Measurements from ENCODE around the gene GLI3. TPM values are rescaled to one million over a fixed set of nuclear protein-coding genes. Genes with fewer than 3 reads are reported as not detected.

GLI3 gene
- total RNA-seq, 1 experiment from 2014 or later = not detected

GRCh38 chr7:41928781-41929180 lies 308.2 kb downstream of the GLI3 start:
- TF ChIP-seq CTCF (conservative IDR thresholded peaks at IDR 0.05) (no peak), EZH2 (IDR thresholded peaks at IDR 0.05; ENCODE audit: low read depth) (no peak)
- no peaks in the 10 kb centered on the region for H4K20me1 ChIP-seq (ENCODE audit: insufficient read depth)
- H3K36me3 ChIP-seq (ENCODE audit: low read depth) = no peaks in the 10 kb centered on the region
- CTCF ChIA-PET = no interaction called here
- no peaks in the 10 kb centered on the region for H3F3A ChIP-seq (ENCODE audit: insufficient read depth, low read depth)
- no peak overlapping the region for H3K4me2 ChIP-seq
- no peaks in the 10 kb centered on the region for H3K27me3 ChIP-seq (ENCODE audit: insufficient read depth, low read depth)
- no peaks in the 10 kb centered on the region for H3K79me2 ChIP-seq (ENCODE audit: low read depth)
- POLR2A ChIA-PET (ENCODE audit: unreplicated experiment) = no interaction called here
- no peaks in the 10 kb centered on the region for H3K4me1 ChIP-seq (replicated peaks; ENCODE audit: insufficient read depth)
- no peaks in the 10 kb centered on the region for H3K9me2 ChIP-seq (ENCODE audit: insufficient read depth)
- no peak overlapping the region for H2AFZ ChIP-seq
- H3K27ac ChIP-seq = no peak overlapping the region
- H3K9me3 ChIP-seq (ENCODE audit: insufficient read depth, low read depth) = no peaks in the 10 kb centered on the region
- no TSS peak for BruUV-seq (replicated peaks)
- intact Hi-C loops (cut with micrococcal nuclease; ENCODE audit: unreplicated experiment) = no loop called here
- no peak for DNase-seq
- H3K4me3 ChIP-seq = no peak overlapping the region

DNA sequence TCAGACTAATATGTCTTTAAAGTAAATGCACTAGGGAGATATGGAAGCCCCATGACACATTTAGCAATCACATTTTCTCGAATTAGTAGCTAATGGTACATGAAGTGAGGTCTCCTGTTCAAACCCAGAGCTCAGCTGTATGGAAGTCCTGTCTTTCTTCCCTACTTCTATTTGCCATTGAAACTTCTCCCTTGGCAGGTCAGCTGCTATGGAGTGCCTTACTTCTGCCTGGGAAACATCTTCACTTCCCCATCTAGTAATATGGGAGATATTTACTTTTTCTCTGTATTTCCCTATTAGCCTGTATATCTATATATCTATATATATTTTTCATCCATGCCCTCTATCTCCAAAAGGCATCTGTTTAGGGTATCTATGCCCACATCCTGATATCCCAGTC lies 308.8 kb downstream of the GLI3 start:
- H3K9me2 ChIP-seq (ENCODE audit: insufficient read depth) = no peaks in the 10 kb centered on the region
- no TSS peak for BruUV-seq (replicated peaks)
- H4K20me1 ChIP-seq (ENCODE audit: insufficient read depth) = no peaks in the 10 kb centered on the region
- no peak overlapping the region for H3K4me2 ChIP-seq
- H3K27ac ChIP-seq = no peak overlapping the region
- intact Hi-C loops (cut with micrococcal nuclease; ENCODE audit: unreplicated experiment) = no loop called here
- DNase-seq = no peak
- H3K27me3 ChIP-seq (ENCODE audit: insufficient read depth, low read depth) = no peaks in the 10 kb centered on the region
- no peaks in the 10 kb centered on the region for H3K9me3 ChIP-seq (ENCODE audit: insufficient read depth, low read depth)
- H3K36me3 ChIP-seq (ENCODE audit: low read depth) = no peaks in the 10 kb centered on the region
- no peaks in the 10 kb centered on the region for H3F3A ChIP-seq (ENCODE audit: insufficient read depth, low read depth)
- no peak overlapping the region for H3K4me3 ChIP-seq
- POLR2A ChIA-PET (ENCODE audit: unreplicated experiment) = no interaction called here
- no peak overlapping the region for H2AFZ ChIP-seq
- H3K4me1 ChIP-seq (replicated peaks; ENCODE audit: insufficient read depth) = no peaks in the 10 kb centered on the region
- TF ChIP-seq EZH2 (IDR thresholded peaks at IDR 0.05; ENCODE audit: low read depth) (no peak), CTCF (conservative IDR thresholded peaks at IDR 0.05) (no peak)
- H3K79me2 ChIP-seq (ENCODE audit: low read depth) = no peaks in the 10 kb centered on the region
- CTCF ChIA-PET = no interaction called here

DNA sequence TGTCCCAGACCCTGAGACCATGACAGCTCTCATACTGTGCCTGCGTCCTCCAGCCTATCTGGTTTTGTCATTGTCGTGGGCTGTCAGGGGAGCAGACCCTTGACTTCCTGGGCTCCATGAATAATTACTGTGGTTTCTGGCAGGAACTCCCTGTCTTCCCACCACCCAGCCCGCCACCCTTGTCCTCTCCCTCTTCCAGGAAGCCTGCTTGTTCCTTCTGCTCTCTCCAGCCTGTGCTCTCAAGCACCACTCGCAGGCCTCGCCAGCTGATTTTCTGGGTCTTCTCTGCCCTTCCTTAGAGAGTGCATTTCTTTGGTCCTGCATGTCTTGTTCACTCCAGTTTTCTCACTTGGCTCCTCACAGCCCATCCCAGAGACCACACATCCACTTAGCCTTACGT lies 309.6 kb downstream of the GLI3 start:
- Histone ChIP-seq H3K4me3 (no peak overlapping the region), H3K36me3 (ENCODE audit: low read depth) (no peaks in the 10 kb centered on the region), H3K27me3 (ENCODE audit: insufficient read depth, low read depth) (no peaks in the 10 kb centered on the region), H3K4me2 (no peak overlapping the region), H3K9me3 (ENCODE audit: insufficient read depth, low read depth) (no peaks in the 10 kb centered on the region), H3F3A (ENCODE audit: insufficient read depth, low read depth) (no peaks in the 10 kb centered on the region), H3K4me1 (replicated peaks; ENCODE audit: insufficient read depth) (no peaks in the 10 kb centered on the region), H2AFZ (no peak overlapping the region), H3K79me2 (ENCODE audit: low read depth) (no peaks in the 10 kb centered on the region), H3K27ac (no peak overlapping the region), H4K20me1 (ENCODE audit: insufficient read depth) (no peaks in the 10 kb centered on the region), H3K9me2 (ENCODE audit: insufficient read depth) (no peaks in the 10 kb centered on the region)
- DNase-seq = no peak
- intact Hi-C loops (cut with micrococcal nuclease; ENCODE audit: unreplicated experiment) = no loop called here
- ChIA-PET POLR2A (ENCODE audit: unreplicated experiment) (no interaction called here), CTCF (no interaction called here)
- TF ChIP-seq EZH2 (IDR thresholded peaks at IDR 0.05; ENCODE audit: low read depth) = no peak
- no peak for TF ChIP-seq CTCF (conservative IDR thresholded peaks at IDR 0.05)
- no TSS peak for BruUV-seq (replicated peaks)
